MM.1S (cell line): ENCODE measurements around the gene PPP1R15A.

Experiments used
- DNase-seq: peaks from one replicate; pipeline ENCODE4 v3.0.0-alpha.2; 2015
- H2AFZ ChIP-seq: fragments of 300-600 bp; sonication (generic); 2 replicates; pipeline ENCODE4 v1.6.0; 2016; ENCODE audit warnings: antibody characterized with exemption, low read length
- H3F3A ChIP-seq: fragments of 300-600 bp; sonication (generic); 2 replicates; pipeline ENCODE4 v1.6.1; 2016; ENCODE audit warnings: mild to moderate bottlenecking, antibody characterized with exemption, low read length, moderate library complexity, mixed read lengths; ENCODE audit not compliant: insufficient read depth
- H3K27ac ChIP-seq: fragments of 300-600 bp; sonication (generic); 2 replicates; pipeline ENCODE4 v1.5.1; 2016; ENCODE audit warnings: mild to moderate bottlenecking, low read length
- H3K27me3 ChIP-seq: fragments of 300-600 bp; sonication (generic); replicated peaks from 2 replicates; pipeline ENCODE4 v1.6.0; 2016; ENCODE audit warnings: low read length; ENCODE audit not compliant: insufficient read depth
- H3K36me3 ChIP-seq: fragments of 300-600 bp; sonication (generic); replicated peaks from 2 replicates; pipeline ENCODE4 v1.6.1; 2016; ENCODE audit warnings: mild to moderate bottlenecking, low read length, mixed read lengths; ENCODE audit not compliant: insufficient read depth
- H3K4me1 ChIP-seq: fragments of 300-600 bp; sonication (generic); 2 replicates; pipeline ENCODE4 v1.6.1; 2016; ENCODE audit warnings: low read length, mixed read lengths
- H3K4me2 ChIP-seq: fragments of 300-600 bp; sonication (generic); 2 replicates; pipeline ENCODE4 v1.6.0; 2016; ENCODE audit warnings: low read depth, low read length
- H3K4me3 ChIP-seq: fragments of 300-600 bp; sonication (generic); 2 replicates; pipeline ENCODE4 v1.5.1; 2016; ENCODE audit warnings: low read length, mixed read lengths
- H3K79me2 ChIP-seq: fragments of 300-600 bp; sonication (generic); 2 replicates; pipeline ENCODE4 v1.6.1; 2016; ENCODE audit warnings: mixed run types, low read length, mixed read lengths
- H3K9ac ChIP-seq: fragments of 300-600 bp; sonication (generic); 2 replicates; pipeline ENCODE4 v1.6.1; 2016; ENCODE audit warnings: low read length, mixed read lengths
- H3K9me2 ChIP-seq: fragments of 300-600 bp; sonication (generic); replicated peaks from 2 replicates; pipeline ENCODE4 v1.6.1; 2016; ENCODE audit warnings: mild to moderate bottlenecking, low read length, mixed read lengths; ENCODE audit not compliant: insufficient read depth
- H3K9me3 ChIP-seq: fragments of 300-600 bp; sonication (generic); replicated peaks from 2 replicates; pipeline ENCODE4 v1.6.1; 2016; ENCODE audit warnings: mild to moderate bottlenecking, low read length, mixed read lengths; ENCODE audit not compliant: insufficient read depth
- H4K20me1 ChIP-seq: fragments of 300-600 bp; sonication (generic); 2 replicates; pipeline ENCODE4 v1.6.1; 2016; ENCODE audit warnings: mild to moderate bottlenecking, low read length, moderate library complexity, mixed read lengths; ENCODE audit not compliant: insufficient read depth
- EZH2 ChIP-seq: fragments of 300-600 bp; sonication (generic); optimal IDR thresholded peaks from 2 replicates; pipeline ENCODE3; 2017; ENCODE audit warnings: low read depth, mild to moderate bottlenecking, antibody characterized with exemption, low read length, mixed read lengths
- EZH2phosphoT487 ChIP-seq: fragments of 300-600 bp; sonication (generic); IDR thresholded peaks from 2 replicates; pipeline ENCODE4 v1.6.1; 2018; ENCODE audit warnings: antibody characterized with exemption, low read length
- TF ChIP-seq, protein P1 (sequence below): fragments of 300-600 bp; sonication (generic); IDR thresholded peaks from 2 replicates; pipeline ENCODE4 v1.5.1; 2016; ENCODE audit warnings: antibody characterized with exemption, low read length, mixed read lengths

PPP1R15A gene

DNA sequence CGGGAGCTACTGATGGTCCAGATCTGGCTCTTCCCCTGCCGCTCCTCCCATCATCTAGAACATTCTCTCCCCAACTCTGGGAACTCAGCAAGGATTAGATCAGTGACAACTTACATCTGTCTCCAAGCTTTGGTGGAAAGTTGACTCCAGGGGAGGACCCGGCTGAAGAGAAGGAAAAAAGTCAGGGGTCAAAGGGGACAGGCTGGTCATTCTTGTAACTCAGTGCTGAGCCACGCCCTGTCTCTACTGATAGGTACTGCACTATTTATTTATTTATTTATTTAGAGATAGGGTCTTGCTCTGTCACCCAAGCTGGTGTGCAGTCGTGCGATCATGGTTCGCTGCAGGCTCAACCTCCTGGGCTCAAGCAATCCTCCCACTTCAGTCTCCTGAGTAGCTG is 18.1 kb upstream of the PPP1R15A start:
- TF ChIP-seq, protein P1, sequence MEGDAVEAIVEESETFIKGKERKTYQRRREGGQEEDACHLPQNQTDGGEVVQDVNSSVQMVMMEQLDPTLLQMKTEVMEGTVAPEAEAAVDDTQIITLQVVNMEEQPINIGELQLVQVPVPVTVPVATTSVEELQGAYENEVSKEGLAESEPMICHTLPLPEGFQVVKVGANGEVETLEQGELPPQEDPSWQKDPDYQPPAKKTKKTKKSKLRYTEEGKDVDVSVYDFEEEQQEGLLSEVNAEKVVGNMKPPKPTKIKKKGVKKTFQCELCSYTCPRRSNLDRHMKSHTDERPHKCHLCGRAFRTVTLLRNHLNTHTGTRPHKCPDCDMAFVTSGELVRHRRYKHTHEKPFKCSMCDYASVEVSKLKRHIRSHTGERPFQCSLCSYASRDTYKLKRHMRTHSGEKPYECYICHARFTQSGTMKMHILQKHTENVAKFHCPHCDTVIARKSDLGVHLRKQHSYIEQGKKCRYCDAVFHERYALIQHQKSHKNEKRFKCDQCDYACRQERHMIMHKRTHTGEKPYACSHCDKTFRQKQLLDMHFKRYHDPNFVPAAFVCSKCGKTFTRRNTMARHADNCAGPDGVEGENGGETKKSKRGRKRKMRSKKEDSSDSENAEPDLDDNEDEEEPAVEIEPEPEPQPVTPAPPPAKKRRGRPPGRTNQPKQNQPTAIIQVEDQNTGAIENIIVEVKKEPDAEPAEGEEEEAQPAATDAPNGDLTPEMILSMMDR = no peak
- TF ChIP-seq EZH2 (no peak), EZH2phosphoT487 (no peak)
- H3F3A ChIP-seq = 0 out of 2 replicates have a peak, but pooled peaks cover 6% of the 10 kb centered on the region
- no peaks in the 10 kb centered on the region for H3K79me2 ChIP-seq
- no peaks in the 10 kb centered on the region for H3K9me3 ChIP-seq
- no peak overlapping the region for H3K4me3 ChIP-seq
- H2AFZ ChIP-seq = no peak overlapping the region
- H3K9ac ChIP-seq = no peak overlapping the region
- no peaks in the 10 kb centered on the region for H3K27me3 ChIP-seq
- H3K36me3 ChIP-seq = no peaks in the 10 kb centered on the region
- H3K4me1 ChIP-seq = peaks cover 7% of the 10 kb centered on the region
- H4K20me1 ChIP-seq = no peaks in the 10 kb centered on the region
- no peaks in the 10 kb centered on the region for H3K9me2 ChIP-seq
- H3K4me2 ChIP-seq = no peak overlapping the region
- DNase-seq = no peak
- no peak overlapping the region for H3K27ac ChIP-seq

DNA sequence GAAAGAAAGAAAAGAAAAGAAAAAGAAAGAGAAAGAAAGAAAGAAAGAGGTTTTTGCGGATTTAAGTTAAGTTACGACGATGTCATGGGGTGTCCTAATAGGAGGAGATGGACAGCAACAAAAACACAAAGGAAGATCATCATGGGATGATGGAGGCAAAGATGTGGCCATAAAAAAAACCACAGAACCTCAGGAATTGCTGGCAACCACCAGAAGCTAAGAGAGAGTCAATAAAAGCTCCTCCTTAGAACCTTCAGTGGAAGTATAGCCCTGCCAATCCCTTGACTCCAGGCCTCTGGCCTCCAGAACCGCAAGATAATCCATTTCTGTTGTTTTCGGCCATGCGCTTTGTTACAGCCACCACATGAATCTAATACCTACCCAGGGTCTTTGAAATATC is 15.3 kb upstream of the PPP1R15A start:
- DNase-seq = no peak
- no peaks in the 10 kb centered on the region for H3K9me3 ChIP-seq

DNA sequence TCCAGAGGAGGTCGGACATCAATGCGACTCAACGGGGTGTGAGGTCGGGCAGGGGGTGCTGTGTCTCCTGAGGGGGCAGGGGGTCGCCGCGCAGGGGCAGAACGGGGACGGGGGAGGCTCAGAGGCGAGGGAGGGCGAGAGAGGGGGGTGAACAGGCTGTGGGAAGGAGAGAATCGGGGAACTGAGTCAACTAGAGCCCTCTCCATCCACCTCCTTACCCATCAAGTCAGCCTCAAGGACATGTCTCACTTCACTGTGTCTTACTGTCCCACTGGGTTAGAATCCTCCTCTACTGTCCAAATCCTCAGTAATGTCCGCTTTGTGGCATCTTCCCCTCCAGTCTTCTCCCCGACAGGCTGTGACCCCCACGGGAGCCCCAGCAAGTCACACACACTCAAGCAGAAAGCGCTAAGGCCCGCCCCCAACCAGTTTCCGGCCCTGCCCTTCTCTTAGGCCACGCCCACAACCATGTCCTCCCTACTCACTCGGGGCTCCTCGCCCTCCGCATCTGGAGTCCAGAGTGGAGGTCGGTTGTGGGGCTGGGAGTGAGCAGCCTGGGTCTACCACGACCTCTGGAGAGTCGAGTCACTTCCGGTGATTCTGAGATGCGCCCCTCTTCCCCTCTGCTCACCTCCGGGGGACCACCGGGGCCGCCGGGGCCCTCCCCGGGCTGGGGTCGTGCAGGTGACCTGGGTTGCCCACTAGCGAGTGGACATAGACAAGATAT is 13.1 kb upstream of the PPP1R15A start:
- Histone ChIP-seq H3K4me2 (no peak overlapping the region), H3K27ac (no peak overlapping the region), H3K27me3 (peaks cover 9% of the 10 kb centered on the region), H3K4me1 (no peaks in the 10 kb centered on the region), H3K79me2 (no peaks in the 10 kb centered on the region), H2AFZ (no peak overlapping the region), H3K36me3 (no peaks in the 10 kb centered on the region), H3K9ac (no peak overlapping the region), H3K9me3 (no peaks in the 10 kb centered on the region), H4K20me1 (no peaks in the 10 kb centered on the region), H3F3A (no peaks in the 10 kb centered on the region), H3K4me3 (no peak overlapping the region), H3K9me2 (no peaks in the 10 kb centered on the region)
- no peak for DNase-seq
- no peak for TF ChIP-seq EZH2
- TF ChIP-seq, protein P1 = no peak
- TF ChIP-seq EZH2phosphoT487 = no peak

More for the DNA sequence above, 15.3 kb upstream of the PPP1R15A start:
- no peaks in the 10 kb centered on the region for H3K79me2 ChIP-seq
- TF ChIP-seq, protein P1 = no peak
- TF ChIP-seq EZH2 = no peak
- TF ChIP-seq EZH2phosphoT487 = no peak
- H3K4me2 ChIP-seq = no peak overlapping the region
- H4K20me1 ChIP-seq = no peaks in the 10 kb centered on the region
- no peaks in the 10 kb centered on the region for H3K4me1 ChIP-seq
- H3K27ac ChIP-seq = no peak overlapping the region
- H3K27me3 ChIP-seq = peaks cover 9% of the 10 kb centered on the region
- H3K9ac ChIP-seq = no peak overlapping the region
- no peaks in the 10 kb centered on the region for H3F3A ChIP-seq
- no peak overlapping the region for H2AFZ ChIP-seq
- H3K4me3 ChIP-seq = no peak overlapping the region
- no peaks in the 10 kb centered on the region for H3K36me3 ChIP-seq
- H3K9me2 ChIP-seq = no peaks in the 10 kb centered on the region
